Left ventricle myocardium inferior (tissue), 1 donor: ENCODE results near the gene SDK1. TPM values are rescaled to one million over a fixed set of nuclear protein-coding genes. Genes with fewer than 3 reads are reported as not detected.

Source experiments
- DNase-seq: peaks from one replicate; pipeline ENCODE4 v3.0.0-alpha.2; 2020
- H3K27ac ChIP-seq: fragments of 200-600 bp; replicated peaks from 2 replicates; pipeline ENCODE4 v1.8.0; 2021
- H3K27me3 ChIP-seq: fragments of 200-600 bp; 2 replicates; pipeline ENCODE4 v1.8.0; 2021; ENCODE audit warnings: low read depth
- H3K36me3 ChIP-seq: fragments of 200-600 bp; 2 replicates; pipeline ENCODE4 v1.8.0; 2021
- H3K4me1 ChIP-seq: fragments of 200-600 bp; 2 replicates; pipeline ENCODE4 v1.8.0; 2021
- H3K4me3 ChIP-seq: fragments of 200-600 bp; 2 replicates; pipeline ENCODE4 v1.8.0; 2021; ENCODE audit warnings: mild to moderate bottlenecking, moderate library complexity
- H3K9me3 ChIP-seq: fragments of 200-600 bp; replicated peaks from 2 replicates; pipeline ENCODE4 v1.8.0; 2021
- intact Hi-C: fragments of 100-400 bp; cut with micrococcal nuclease; formaldehyde crosslinking; loops from one replicate; pipeline ENCODE4 v1.11.0; 2022
- total RNA-seq: library from RNA; stranded (reverse); fragmentation: NEBNext Ultra II Directional; extraction: Animal tissue kit (Norgen Biotek cat#: 25700); gene quantifications from one replicate; pipeline ENCODE4 v1.2.1, GENCODE V29; 2021
- TF ChIP-seq, protein P1 (sequence below): fragments of 200-600 bp; IDR thresholded peaks from 2 replicates; pipeline ENCODE4 v1.8.0; 2021; ENCODE audit warnings: antibody characterized with exemption, mild to moderate bottlenecking, borderline replicate concordance
- donor health status: DM: no; HTN: yes; CAD: no; lungs with severe emphysema.

Gene SDK1
- total RNA-seq, 1 donor from 2014 or later, result 1.3 TPM

DNA sequence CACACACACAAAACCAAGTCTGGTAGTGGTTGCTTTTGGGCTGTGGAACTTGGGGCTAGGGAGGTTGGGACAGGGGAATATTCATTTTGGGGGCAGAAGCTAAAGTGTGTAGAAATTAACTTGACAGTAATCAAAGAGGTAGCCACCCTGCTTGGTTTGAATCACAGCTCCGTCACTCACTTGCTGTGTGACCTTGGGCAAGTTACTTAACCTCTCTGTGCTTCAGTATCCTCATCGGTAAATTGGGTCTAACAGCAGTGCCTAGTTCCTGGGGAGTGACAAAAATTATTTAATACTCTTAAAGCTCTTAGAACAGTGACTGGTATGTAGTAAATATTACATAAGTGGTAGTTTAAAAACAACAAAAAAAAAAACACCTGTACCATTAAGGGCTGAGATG is 489.8 kb downstream of the SDK1 start:
- Histone ChIP-seq H3K4me1 (no peaks in the 10 kb centered on the region), H3K36me3 (no peaks in the 10 kb centered on the region), H3K4me3 (no peak overlapping the region), H3K9me3 (no peaks in the 10 kb centered on the region), H3K27ac (no peak overlapping the region), H3K27me3 (peaks cover 18% of the 10 kb centered on the region)
- intact Hi-C loops, result no loop called here
- DNase-seq, result no peak
- TF ChIP-seq, protein P1, sequence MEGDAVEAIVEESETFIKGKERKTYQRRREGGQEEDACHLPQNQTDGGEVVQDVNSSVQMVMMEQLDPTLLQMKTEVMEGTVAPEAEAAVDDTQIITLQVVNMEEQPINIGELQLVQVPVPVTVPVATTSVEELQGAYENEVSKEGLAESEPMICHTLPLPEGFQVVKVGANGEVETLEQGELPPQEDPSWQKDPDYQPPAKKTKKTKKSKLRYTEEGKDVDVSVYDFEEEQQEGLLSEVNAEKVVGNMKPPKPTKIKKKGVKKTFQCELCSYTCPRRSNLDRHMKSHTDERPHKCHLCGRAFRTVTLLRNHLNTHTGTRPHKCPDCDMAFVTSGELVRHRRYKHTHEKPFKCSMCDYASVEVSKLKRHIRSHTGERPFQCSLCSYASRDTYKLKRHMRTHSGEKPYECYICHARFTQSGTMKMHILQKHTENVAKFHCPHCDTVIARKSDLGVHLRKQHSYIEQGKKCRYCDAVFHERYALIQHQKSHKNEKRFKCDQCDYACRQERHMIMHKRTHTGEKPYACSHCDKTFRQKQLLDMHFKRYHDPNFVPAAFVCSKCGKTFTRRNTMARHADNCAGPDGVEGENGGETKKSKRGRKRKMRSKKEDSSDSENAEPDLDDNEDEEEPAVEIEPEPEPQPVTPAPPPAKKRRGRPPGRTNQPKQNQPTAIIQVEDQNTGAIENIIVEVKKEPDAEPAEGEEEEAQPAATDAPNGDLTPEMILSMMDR, result no peak

DNA sequence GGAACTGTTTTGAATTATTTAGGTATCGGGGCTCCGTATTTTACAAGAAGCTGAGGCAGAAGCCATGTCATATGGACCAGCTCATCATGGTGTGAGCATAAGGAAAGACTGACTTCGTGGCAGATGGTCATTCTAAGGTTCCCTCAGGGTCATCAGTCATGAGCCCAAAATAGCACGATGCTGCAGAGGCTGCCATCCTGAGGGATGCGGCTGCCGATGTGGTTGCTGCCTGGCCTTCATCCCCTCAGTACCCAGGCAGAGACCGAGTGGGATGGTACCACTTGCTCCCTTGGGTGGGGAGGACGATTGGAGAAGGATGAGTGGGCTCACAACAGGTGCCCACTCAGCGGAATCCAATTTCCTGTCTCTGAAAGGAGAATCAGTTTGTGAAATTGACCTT is 490.3 kb downstream of the SDK1 start:
- Histone ChIP-seq H3K27ac (no peak overlapping the region), H3K4me3 (no peak overlapping the region), H3K36me3 (no peaks in the 10 kb centered on the region), H3K27me3 (peaks cover 18% of the 10 kb centered on the region), H3K4me1 (no peaks in the 10 kb centered on the region), H3K9me3 (no peaks in the 10 kb centered on the region)
- intact Hi-C loops, result no loop called here
- TF ChIP-seq, protein P1, result no peak
- no peak for DNase-seq

DNA sequence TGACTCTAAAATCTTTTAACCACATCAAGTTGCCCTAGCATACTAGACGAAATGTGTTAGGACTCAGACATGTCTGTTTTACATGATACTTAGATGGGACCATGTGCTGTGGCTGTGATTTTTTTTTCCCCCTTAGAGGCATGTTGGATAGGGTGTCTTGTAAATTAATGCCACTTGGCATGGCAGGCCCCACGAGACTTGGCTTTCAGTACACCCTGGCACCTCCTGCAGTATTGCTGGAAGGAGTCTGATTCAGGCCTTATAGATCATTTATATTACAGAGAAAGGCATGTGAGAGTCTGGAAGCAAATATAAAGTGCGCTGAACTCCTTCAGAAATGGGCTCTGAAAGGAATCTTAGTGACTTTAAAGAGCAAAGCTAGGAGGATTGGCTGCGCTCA is 494.1 kb downstream of the SDK1 start:
- Histone ChIP-seq H3K27me3 (no peaks in the 10 kb centered on the region), H3K4me3 (no peak overlapping the region), H3K27ac (no peak overlapping the region), H3K36me3 (no peaks in the 10 kb centered on the region), H3K9me3 (no peaks in the 10 kb centered on the region), H3K4me1 (no peaks in the 10 kb centered on the region)
- no peak for DNase-seq
- intact Hi-C loops, result no loop called here
- TF ChIP-seq, protein P1, result no peak

DNA sequence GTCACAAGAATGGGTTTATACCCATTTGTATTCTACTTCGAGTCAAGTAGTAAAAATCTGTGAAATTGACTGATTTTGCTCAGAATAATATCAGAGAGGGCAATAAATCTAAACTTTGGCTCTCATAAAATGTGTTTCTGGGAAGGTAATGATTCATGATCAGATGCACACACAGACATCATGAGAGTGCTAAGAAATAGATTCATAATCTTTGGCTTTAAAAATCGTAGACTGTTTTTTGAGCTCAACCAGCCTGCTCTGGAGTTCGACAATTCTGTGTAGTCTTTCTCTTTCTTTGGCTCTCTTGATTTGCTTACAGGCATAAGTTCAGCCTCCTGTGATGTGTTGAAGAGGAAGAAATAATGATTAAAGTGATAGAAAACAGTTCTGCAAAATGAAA is 494.7 kb downstream of the SDK1 start:
- Histone ChIP-seq H3K36me3 (no peaks in the 10 kb centered on the region), H3K4me1 (no peaks in the 10 kb centered on the region), H3K4me3 (no peak overlapping the region), H3K27me3 (no peaks in the 10 kb centered on the region), H3K9me3 (no peaks in the 10 kb centered on the region), H3K27ac (no peak overlapping the region)
- TF ChIP-seq, protein P1, result no peak
- intact Hi-C loops, result no loop called here
- DNase-seq, result no peak

DNA sequence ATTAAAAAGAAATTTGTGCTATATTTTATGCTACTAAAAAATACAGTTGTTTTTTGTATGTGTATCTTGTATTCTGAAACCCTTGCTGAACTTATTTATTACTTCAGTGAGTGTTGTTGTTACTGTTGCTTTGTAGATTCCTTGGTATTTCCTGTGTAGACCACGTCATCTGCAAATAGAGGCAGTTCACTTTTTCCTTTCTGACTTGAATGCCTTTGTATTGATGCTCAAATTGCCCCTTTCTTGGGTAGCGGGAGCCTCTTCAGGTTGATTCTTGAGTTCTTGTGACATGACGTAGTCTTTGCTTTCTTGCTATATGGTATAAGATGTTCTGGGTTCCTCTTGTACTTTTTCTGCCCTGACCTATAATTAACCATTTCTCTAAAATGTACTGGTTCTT is 504.1 kb downstream of the SDK1 start:
- DNase-seq, result no peak
- no peaks in the 10 kb centered on the region for H3K27me3 ChIP-seq
- H3K4me1 ChIP-seq, result no peaks in the 10 kb centered on the region
- no peaks in the 10 kb centered on the region for H3K36me3 ChIP-seq
- intact Hi-C loops, result no loop called here
- no peaks in the 10 kb centered on the region for H3K9me3 ChIP-seq
- TF ChIP-seq, protein P1, result no peak
- H3K4me3 ChIP-seq, result no peak overlapping the region
- no peak overlapping the region for H3K27ac ChIP-seq

DNA sequence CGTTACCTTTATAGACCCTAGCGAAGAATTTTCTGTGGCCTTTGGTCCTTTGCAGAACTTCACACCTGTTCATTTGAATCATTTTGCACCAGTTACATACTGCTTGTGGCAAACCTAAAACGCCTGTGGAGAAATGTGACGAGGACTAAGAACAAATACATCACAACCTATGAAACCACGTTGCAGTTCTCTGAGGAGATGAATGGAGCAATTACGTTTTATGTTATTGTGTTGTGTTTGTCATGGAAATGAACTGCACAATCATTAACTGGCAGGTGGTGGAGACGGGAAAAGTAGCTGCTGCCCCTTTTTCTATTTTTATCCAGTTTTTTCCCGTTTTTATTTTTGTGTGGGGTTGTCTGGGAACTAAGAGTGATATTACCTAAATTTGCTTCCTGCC is 505.5 kb downstream of the SDK1 start:
- TF ChIP-seq, protein P1, result no peak
- H3K4me1 ChIP-seq, result no peaks in the 10 kb centered on the region
- H3K36me3 ChIP-seq, result no peaks in the 10 kb centered on the region
- no peak for DNase-seq
- H3K9me3 ChIP-seq, result no peaks in the 10 kb centered on the region
- H3K27me3 ChIP-seq, result no peaks in the 10 kb centered on the region
- H3K27ac ChIP-seq, result no peak overlapping the region
- no peak overlapping the region for H3K4me3 ChIP-seq
- intact Hi-C loops, result no loop called here
